ENCODE data around the gene ATP5F1E.

Gene ATP5F1E

DNA sequence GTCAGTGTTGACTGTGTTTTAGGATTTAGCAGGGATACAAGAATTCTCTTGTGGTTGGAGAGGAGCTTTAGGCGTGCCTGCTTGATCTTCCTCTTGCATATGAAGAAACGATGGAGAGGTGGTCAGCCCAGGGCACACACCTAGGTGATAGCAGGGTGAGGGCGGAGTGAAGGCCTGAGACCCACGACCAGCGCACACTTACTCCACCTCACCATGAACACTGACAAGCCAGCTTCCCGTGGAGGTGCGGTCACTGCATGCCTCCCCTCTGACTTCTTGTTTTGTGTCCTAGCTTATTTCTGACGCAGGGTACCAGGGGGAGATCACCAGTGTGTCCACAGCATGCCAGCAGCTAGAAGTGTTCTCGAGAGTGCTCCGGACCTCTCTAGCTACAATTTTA is 42.9 kb downstream of the ATP5F1E start:
- H3K4me3 ChIP-seq (ENCODE audit: low read depth, low read length) = no peak overlapping the region
- TF ChIP-seq, protein P1, sequence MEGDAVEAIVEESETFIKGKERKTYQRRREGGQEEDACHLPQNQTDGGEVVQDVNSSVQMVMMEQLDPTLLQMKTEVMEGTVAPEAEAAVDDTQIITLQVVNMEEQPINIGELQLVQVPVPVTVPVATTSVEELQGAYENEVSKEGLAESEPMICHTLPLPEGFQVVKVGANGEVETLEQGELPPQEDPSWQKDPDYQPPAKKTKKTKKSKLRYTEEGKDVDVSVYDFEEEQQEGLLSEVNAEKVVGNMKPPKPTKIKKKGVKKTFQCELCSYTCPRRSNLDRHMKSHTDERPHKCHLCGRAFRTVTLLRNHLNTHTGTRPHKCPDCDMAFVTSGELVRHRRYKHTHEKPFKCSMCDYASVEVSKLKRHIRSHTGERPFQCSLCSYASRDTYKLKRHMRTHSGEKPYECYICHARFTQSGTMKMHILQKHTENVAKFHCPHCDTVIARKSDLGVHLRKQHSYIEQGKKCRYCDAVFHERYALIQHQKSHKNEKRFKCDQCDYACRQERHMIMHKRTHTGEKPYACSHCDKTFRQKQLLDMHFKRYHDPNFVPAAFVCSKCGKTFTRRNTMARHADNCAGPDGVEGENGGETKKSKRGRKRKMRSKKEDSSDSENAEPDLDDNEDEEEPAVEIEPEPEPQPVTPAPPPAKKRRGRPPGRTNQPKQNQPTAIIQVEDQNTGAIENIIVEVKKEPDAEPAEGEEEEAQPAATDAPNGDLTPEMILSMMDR (IDR thresholded peaks at IDR 0.05; ENCODE audit: borderline replicate concordance, insufficient read depth, low read depth, low read length) = no peak

DNA sequence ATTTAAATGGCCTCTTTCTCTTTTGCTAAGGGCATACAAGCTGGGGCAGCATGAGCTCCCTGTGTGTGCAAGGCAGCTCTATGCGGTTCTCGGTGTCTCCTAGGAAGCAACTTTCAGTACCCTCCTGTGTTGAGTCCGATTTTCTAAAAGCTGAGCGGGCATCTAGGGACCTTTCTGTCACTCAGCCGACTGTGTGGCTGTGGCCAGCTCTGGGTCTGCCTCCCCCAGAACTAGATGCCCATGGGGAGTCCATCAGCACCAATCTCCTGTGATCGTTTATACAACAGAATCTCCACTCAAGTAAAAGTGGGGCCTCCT is 43.6 kb downstream of the ATP5F1E start:
- H3K4me3 ChIP-seq (ENCODE audit: low read depth, low read length) = no peak overlapping the region
- TF ChIP-seq, protein P1 (IDR thresholded peaks at IDR 0.05; ENCODE audit: borderline replicate concordance, insufficient read depth, low read depth, low read length) = no peak

DNA sequence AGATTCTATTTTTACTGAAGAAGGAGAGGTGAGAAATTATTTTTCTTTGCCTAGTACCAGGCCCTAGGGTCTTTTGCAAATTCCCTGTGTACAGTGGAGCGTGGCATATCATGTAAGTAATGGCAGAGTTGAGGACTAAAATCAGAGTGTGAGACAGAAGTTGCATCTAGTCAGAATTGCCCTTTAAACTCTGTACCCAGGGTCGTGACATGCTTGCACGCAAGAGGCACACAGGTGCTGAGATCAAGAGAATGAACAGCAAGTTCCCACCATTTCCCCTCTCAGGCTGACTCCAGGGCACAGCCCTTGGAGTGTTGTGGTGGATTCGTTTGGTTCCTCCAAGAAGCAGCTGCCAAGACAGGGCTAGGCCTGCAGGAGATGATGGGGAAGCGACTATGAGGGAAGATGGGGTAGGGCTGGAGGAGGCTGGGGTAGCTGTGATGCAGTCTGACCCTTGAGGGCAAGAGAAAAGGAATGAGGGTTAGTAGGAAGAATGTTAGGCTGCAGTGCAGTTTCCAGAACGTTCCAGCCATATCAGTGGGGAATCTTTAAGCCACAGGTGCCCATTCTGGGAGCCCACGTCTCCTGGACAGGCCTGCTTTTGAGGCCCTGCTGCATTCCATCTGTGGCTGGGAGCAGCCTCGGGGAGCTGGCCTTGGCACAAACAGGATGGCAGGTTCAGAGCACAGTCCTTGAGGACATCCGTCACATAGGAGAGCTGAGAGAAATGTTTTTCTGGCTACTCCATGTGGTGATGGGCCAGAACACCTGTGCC is 44.2 kb downstream of the ATP5F1E start:
- H3K4me3 ChIP-seq (ENCODE audit: low read depth, low read length) = no peak overlapping the region
- TF ChIP-seq, protein P1 (IDR thresholded peaks at IDR 0.05; ENCODE audit: borderline replicate concordance, insufficient read depth, low read depth, low read length) = no peak

DNA sequence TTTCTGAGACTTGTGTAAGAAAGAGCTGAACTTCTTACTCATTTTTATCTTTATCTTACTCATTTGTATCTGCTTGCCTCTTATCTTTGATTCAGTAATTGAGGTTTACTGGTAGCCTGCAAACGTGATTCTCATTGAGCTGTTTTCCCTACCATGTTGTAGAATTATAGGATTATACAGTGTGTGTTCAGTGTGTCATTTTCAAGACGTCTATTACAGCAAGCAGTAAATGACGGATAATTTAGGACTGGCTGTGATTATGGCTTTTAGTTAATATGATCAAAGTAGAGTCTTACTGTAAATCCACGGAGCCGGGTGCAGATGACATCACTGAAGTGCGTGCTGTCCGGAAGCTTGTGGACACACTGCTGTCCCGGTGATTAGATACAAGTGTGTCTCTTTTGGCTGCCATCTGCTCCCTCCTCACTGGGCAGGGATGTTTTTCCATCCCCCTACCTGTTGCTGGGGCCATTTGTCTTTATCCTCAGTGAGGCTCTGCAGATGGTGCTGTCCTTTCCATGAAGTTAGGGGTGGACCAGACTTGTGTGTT is 45.1 kb downstream of the ATP5F1E start:
- no peak overlapping the region for H3K4me3 ChIP-seq (ENCODE audit: low read depth, low read length)
- TF ChIP-seq, protein P1 (IDR thresholded peaks at IDR 0.05; ENCODE audit: borderline replicate concordance, insufficient read depth, low read depth, low read length) = no peak

DNA sequence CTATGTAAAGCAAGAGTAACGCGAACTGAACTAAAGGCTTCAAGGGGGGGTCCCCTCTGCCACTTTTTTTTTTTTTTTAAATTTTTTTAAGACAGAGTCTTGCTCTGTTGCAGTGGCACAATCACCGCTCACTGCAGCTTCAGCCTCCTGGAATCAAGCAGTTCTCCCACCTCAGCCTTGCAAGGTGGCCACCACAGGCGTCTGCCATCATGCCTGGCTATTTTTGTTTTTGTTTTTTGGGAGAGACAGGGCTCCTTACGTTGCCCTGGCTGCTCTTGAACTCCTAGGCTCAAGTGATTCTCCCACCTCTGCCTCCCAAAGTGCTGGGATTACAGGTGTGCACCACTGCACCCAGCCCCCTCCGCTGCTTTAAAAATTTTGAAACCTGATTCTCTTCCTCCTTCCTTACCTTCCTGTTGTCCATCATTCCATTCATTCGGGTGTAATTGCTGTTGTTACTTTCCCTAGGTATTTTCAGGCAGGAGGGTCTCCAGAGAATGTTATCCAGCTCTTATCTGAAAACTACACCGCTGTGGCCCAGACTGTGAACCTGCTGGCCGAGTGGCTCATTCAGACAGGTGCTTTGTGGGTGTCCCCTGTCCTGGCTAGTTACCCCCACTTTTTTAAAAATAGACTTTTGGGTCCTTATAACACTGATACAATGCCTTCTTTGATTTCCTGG is 45.7 kb downstream of the ATP5F1E start:
- H3K4me3 ChIP-seq (ENCODE audit: low read depth, low read length) = no peak overlapping the region

DNA sequence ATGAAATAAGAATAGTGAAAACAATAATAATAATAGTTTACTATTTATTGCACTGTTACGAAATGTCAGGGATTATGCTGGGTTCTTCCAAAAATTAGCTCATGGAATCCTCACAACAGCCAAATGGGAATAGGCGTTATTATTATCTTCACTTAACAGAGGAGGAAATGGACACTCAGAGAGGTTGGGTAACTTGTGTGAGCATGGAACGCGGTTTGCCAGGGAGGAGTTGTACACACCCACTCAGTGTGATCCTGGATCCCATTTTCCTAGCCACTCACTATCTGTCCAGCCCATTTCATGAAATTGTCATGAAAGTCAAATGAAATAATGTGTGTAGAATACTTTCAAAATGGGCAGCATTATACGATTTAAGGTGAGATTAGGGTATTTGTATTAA is 46.5 kb downstream of the ATP5F1E start:
- no peak overlapping the region for H3K4me3 ChIP-seq (ENCODE audit: low read depth, low read length)
- TF ChIP-seq, protein P1 (IDR thresholded peaks at IDR 0.05; ENCODE audit: borderline replicate concordance, insufficient read depth, low read depth, low read length) = no peak

More for the DNA sequence above, 45.7 kb downstream of the ATP5F1E start:
- TF ChIP-seq, protein P1 (IDR thresholded peaks at IDR 0.05; ENCODE audit: borderline replicate concordance, insufficient read depth, low read depth, low read length) = no peak

Data from GM12875 (cell line).